H7 (cell line): Measurements from ENCODE around the gene PLA2G4B. TPM values are rescaled to one million over a fixed set of nuclear protein-coding genes. Genes with fewer than 3 reads are reported as not detected.
A peak's percentile ranks its signal among the peaks of the same experiment; 100 is the strongest.

ENCODE experiments used
- DNase-seq: peaks from one replicate; pipeline ENCODE4 v3.0.0; 2012
- H3K27me3 ChIP-seq: 2 replicates; pipeline ENCODE4 v1.6.0; 2011; ENCODE audit warnings: mild to moderate bottlenecking, low read length; ENCODE audit not compliant: control insufficient read depth, insufficient read depth
- H3K36me3 ChIP-seq: replicated peaks from 2 replicates; pipeline ENCODE4 v1.5.1; 2011; ENCODE audit warnings: low read length; ENCODE audit not compliant: control insufficient read depth, insufficient read depth
- H3K4me3 ChIP-seq: 2 replicates; pipeline ENCODE4 v1.5.1; 2011; ENCODE audit warnings: low read depth, mild to moderate bottlenecking, control low read depth, low read length, moderate library complexity; ENCODE audit not compliant: insufficient read depth
- total RNA-seq: library from RNA; depleted of rRNA; stranded (reverse); fragments of >200 nt; shearing (Covaris generic); gene quantifications from 2 replicates; pipeline ENCODE4 v1.2.3, GENCODE V29; 2014

Gene PLA2G4B
- total RNA-seq, 1 experiment from 2014 or later, result 3.0 TPM

GRCh38 chr15:41871175-41871905, 32.7 kb downstream of the PLA2G4B start:
- no peaks in the 10 kb centered on the region for H3K27me3 ChIP-seq
- H3K36me3 ChIP-seq, result no peaks in the 10 kb centered on the region
- DNase-seq, result no peak
- H3K4me3 ChIP-seq, result no peak overlapping the region

- H3K4me3 ChIP-seq, result no peak overlapping the region
- H3K27me3 ChIP-seq, result no peaks in the 10 kb centered on the region
- DNase-seq, result no peak
- H3K36me3 ChIP-seq, result no peaks in the 10 kb centered on the region
Observed at GRCh38 chr15:41872166-41872747, 33.6 kb downstream of the PLA2G4B start.

GRCh38 chr15:41873711-41874110, 35.1 kb downstream of the PLA2G4B start:
- H3K4me3 ChIP-seq, result no peak overlapping the region
- H3K27me3 ChIP-seq, result no peaks in the 10 kb centered on the region
- no peaks in the 10 kb centered on the region for H3K36me3 ChIP-seq
- DNase-seq, result no peak

- no peak for DNase-seq
- no peaks in the 10 kb centered on the region for H3K27me3 ChIP-seq
- no peaks in the 10 kb centered on the region for H3K36me3 ChIP-seq
Observed at GRCh38 chr15:41874736-41875135, 36.1 kb downstream of the PLA2G4B start.

GRCh38 chr15:41876007-41876406, 37.4 kb downstream of the PLA2G4B start:
- no peak overlapping the region for H3K4me3 ChIP-seq
- H3K27me3 ChIP-seq, result peaks cover 3% of the 10 kb centered on the region; the same call in 1 of the 2 replicates
- no peaks in the 10 kb centered on the region for H3K36me3 ChIP-seq
- no peak for DNase-seq

More at GRCh38 chr15:41874736-41875135, 36.1 kb downstream of the PLA2G4B start:
- H3K4me3 ChIP-seq, result no peak overlapping the region

GRCh38 chr15:41876689-41877088, 38.0 kb downstream of the PLA2G4B start:
- peaks cover 10% of the 10 kb centered on the region; the same call in 1 of the 2 replicates for H3K27me3 ChIP-seq
- H3K36me3 ChIP-seq, result no peaks in the 10 kb centered on the region
- H3K4me3 ChIP-seq, result no peak overlapping the region
- no peak for DNase-seq

GRCh38 chr15:41877631-41878354, 39.1 kb downstream of the PLA2G4B start:
- DNase-seq, result peak; percentile 86
- Histone ChIP-seq H3K4me3 (no peak overlapping the region), H3K36me3 (no peaks in the 10 kb centered on the region), H3K27me3 (peaks cover 15% of the 10 kb centered on the region; the same call in 1 of the 2 replicates)

- Histone ChIP-seq H3K27me3 (peaks cover 19% of the 10 kb centered on the region; the same call in 1 of the 2 replicates), H3K4me3 (no peak overlapping the region), H3K36me3 (no peaks in the 10 kb centered on the region)
- DNase-seq, result no peak
Observed at GRCh38 chr15:41878355-41878699, 39.7 kb downstream of the PLA2G4B start.

- no peak overlapping the region for H3K4me3 ChIP-seq
- DNase-seq, result no peak
- peaks cover 19% of the 10 kb centered on the region; the same call in 1 of the 2 replicates for H3K27me3 ChIP-seq
- no peaks in the 10 kb centered on the region for H3K36me3 ChIP-seq
Observed at GRCh38 chr15:41879321-41879845, 40.7 kb downstream of the PLA2G4B start.

- Histone ChIP-seq H3K36me3 (no peaks in the 10 kb centered on the region), H3K4me3 (no peak overlapping the region), H3K27me3 (peaks cover 19% of the 10 kb centered on the region; the same call in 1 of the 2 replicates)
- DNase-seq, result no peak
Observed at GRCh38 chr15:41880156-41880877, 41.7 kb downstream of the PLA2G4B start.

- DNase-seq, result no peak
- peaks cover 19% of the 10 kb centered on the region; the same call in 1 of the 2 replicates for H3K27me3 ChIP-seq
- no peak overlapping the region for H3K4me3 ChIP-seq
- no peaks in the 10 kb centered on the region for H3K36me3 ChIP-seq
Observed at GRCh38 chr15:41881086-41881485, 42.4 kb downstream of the PLA2G4B start.

GRCh38 chr15:41881550-41881919, 42.9 kb downstream of the PLA2G4B start:
- DNase-seq, result no peak
- Histone ChIP-seq H3K4me3 (peak overlapping the region; percentile 28; the same call in 1 of the 2 replicates), H3K27me3 (peaks cover 19% of the 10 kb centered on the region; the same call in 1 of the 2 replicates), H3K36me3 (no peaks in the 10 kb centered on the region)

- Histone ChIP-seq H3K27me3 (peaks cover 19% of the 10 kb centered on the region; the same call in 1 of the 2 replicates), H3K36me3 (no peaks in the 10 kb centered on the region), H3K4me3 (peak overlapping the region; percentile 37; the same call in 1 of the 2 replicates)
- DNase-seq, result peak; percentile 94
Observed at GRCh38 chr15:41881920-41882688, 43.5 kb downstream of the PLA2G4B start.
